Measurements from ENCODE around the gene ANKRD24.

The ANKRD24 gene

GRCh38 chr19:4246767-4247593, 64.5 kb downstream of the ANKRD24 start, which contains the start of gene YJU2:
TSS of gene YJU2 (plus strand) at chr19:4247080. CDS start at chr19:4247147, 67 bp downstream.
- no peak within 1 kb of the TSS for H3K9ac ChIP-seq (ENCODE audit: low read depth, low read length, poor library complexity)
- peaks cover 18 to 30% of the 10 kb centered on the region in 2 donors for H3K36me3 ChIP-seq (replicated peaks in 1 of 2; ENCODE audit: control insufficient read depth in 2 of 2, insufficient read depth in 2 of 2, low read length in 2 of 2)
- no peak within 1 kb of the TSS for H4K8ac ChIP-seq (ENCODE audit: low read depth, low read length)
- no CpG with 5 or more reads among the region's 45 CpGs for WGBS, 2 donors (ENCODE audit: extremely low coverage in 2 of 2, insufficient read length in 2 of 2, insufficient replicate concordance in 1 of 2)
- H2BK120ac ChIP-seq (ENCODE audit: low read depth, low read length), result no peak within 1 kb of the TSS
- no peaks in the 10 kb centered on the region for H3K9me3 ChIP-seq (replicated peaks in 1 of 2; ENCODE audit: control insufficient read depth in 2 of 2, insufficient read depth in 1 of 2, low read depth in 1 of 2, low read length in 2 of 2)
- no peak within 1 kb of the TSS for H3K4ac ChIP-seq (ENCODE audit: low read length)
- H2BK5ac ChIP-seq (ENCODE audit: low read length), result peak within 1 kb of the TSS; percentile 69
- peak within 1 kb of the TSS; percentile 54 to 82 for H3K4me3 ChIP-seq (ENCODE audit: low read length in 2 of 2)
- H3K4me2 ChIP-seq (ENCODE audit: insufficient read depth, low read length, poor library complexity, severe bottlenecking), result peak within 1 kb of the TSS; percentile 86
- peak within 1 kb of the TSS; percentile 82 for H3K27ac ChIP-seq (replicated peaks; ENCODE audit: low read length)
- peaks cover 5 to 7% of the 10 kb centered on the region in 2 donors for H3K4me1 ChIP-seq (ENCODE audit: control insufficient read depth in 2 of 2, insufficient read depth in 1 of 2, low read depth in 1 of 2, low read length in 2 of 2)
- peak; percentile 100 for DNase-seq (ENCODE audit: low spot score)
- peaks cover 3% of the 10 kb centered on the region for H3K79me1 ChIP-seq (ENCODE audit: low read depth, low read length)
- H2AFZ ChIP-seq (ENCODE audit: low read length), result peak within 1 kb of the TSS; percentile 85
- no peak within 1 kb of the TSS for H2BK15ac ChIP-seq (ENCODE audit: low read length)
- H2AK5ac ChIP-seq (ENCODE audit: low read depth, low read length), result peak within 1 kb of the TSS; percentile 42
- H4K91ac ChIP-seq (ENCODE audit: low read depth, low read length, poor library complexity), result no peak within 1 kb of the TSS
- H3K27me3 ChIP-seq (ENCODE audit: control insufficient read depth in 3 of 3, insufficient read depth in 3 of 3, low read depth in 1 of 3, low read length in 3 of 3), result no peaks in the 10 kb centered on the region
- H3K18ac ChIP-seq (ENCODE audit: low read length), result peak within 1 kb of the TSS; percentile 36
- no peak within 1 kb of the TSS for H3K14ac ChIP-seq (ENCODE audit: low read length)
- H3K23ac ChIP-seq (ENCODE audit: low read depth, low read length, poor library complexity), result no peak within 1 kb of the TSS
- no peak within 1 kb of the TSS for H2BK12ac ChIP-seq (ENCODE audit: low read length)

- no peak overlapping the region for H3K18ac ChIP-seq (ENCODE audit: low read length)
- H2AFZ ChIP-seq (ENCODE audit: low read length), result no peak overlapping the region
- no peak overlapping the region for H3K27ac ChIP-seq (replicated peaks; ENCODE audit: low read length)
- no peak overlapping the region for H3K4ac ChIP-seq (ENCODE audit: low read length)
- H4K91ac ChIP-seq (ENCODE audit: low read depth, low read length, poor library complexity), result no peak overlapping the region
- H2BK15ac ChIP-seq (ENCODE audit: low read length), result no peak overlapping the region
- H3K4me2 ChIP-seq (ENCODE audit: insufficient read depth, low read length, poor library complexity, severe bottlenecking), result no peak overlapping the region
- H3K14ac ChIP-seq (ENCODE audit: low read length), result no peak overlapping the region
- H3K4me3 ChIP-seq (ENCODE audit: low read length in 2 of 2), result no peak overlapping the region
- H3K79me1 ChIP-seq (ENCODE audit: low read depth, low read length), result no peaks in the 10 kb centered on the region
- peaks cover 7 to 17% of the 10 kb centered on the region in 2 donors for H3K9me3 ChIP-seq (replicated peaks in 1 of 2; ENCODE audit: control insufficient read depth in 2 of 2, insufficient read depth in 1 of 2, low read depth in 1 of 2, low read length in 2 of 2)
- no peak overlapping the region for H2AK5ac ChIP-seq (ENCODE audit: low read depth, low read length)
- no peak overlapping the region for H2BK12ac ChIP-seq (ENCODE audit: low read length)
- H3K4me1 ChIP-seq (ENCODE audit: control insufficient read depth in 2 of 2, insufficient read depth in 1 of 2, low read depth in 1 of 2, low read length in 2 of 2), result no peaks in the 10 kb centered on the region
- H2BK5ac ChIP-seq (ENCODE audit: low read length), result no peak overlapping the region
- no peaks in the 10 kb centered on the region for H3K27me3 ChIP-seq (ENCODE audit: control insufficient read depth in 3 of 3, insufficient read depth in 3 of 3, low read depth in 1 of 3, low read length in 3 of 3)
- H2BK120ac ChIP-seq (ENCODE audit: low read depth, low read length), result no peak overlapping the region
- no peak for DNase-seq (ENCODE audit: low spot score)
- no peak overlapping the region for H3K23ac ChIP-seq (ENCODE audit: low read depth, low read length, poor library complexity)
- H3K36me3 ChIP-seq (replicated peaks in 1 of 2; ENCODE audit: control insufficient read depth in 2 of 2, insufficient read depth in 2 of 2, low read length in 2 of 2), result peaks cover 33 to 76% of the 10 kb centered on the region in 2 donors
- no peak overlapping the region for H4K8ac ChIP-seq (ENCODE audit: low read depth, low read length)
- WGBS, 2 donors (ENCODE audit: extremely low coverage in 2 of 2, insufficient read length in 2 of 2, insufficient replicate concordance in 1 of 2), result no CpG with 5 or more reads among the region's 4 CpGs
- no peak overlapping the region for H3K9ac ChIP-seq (ENCODE audit: low read depth, low read length, poor library complexity)
These were observed 74.1 kb downstream of the ANKRD24 start for GRCh38 chr19:4256563-4256962.

- no peak overlapping the region for H3K4me3 ChIP-seq (ENCODE audit: low read length in 2 of 2)
- no peak overlapping the region for H2BK15ac ChIP-seq (ENCODE audit: low read length)
- no CpG with 5 or more reads among the region's 6 CpGs for WGBS, 2 donors (ENCODE audit: extremely low coverage in 2 of 2, insufficient read length in 2 of 2, insufficient replicate concordance in 1 of 2)
- H2BK12ac ChIP-seq (ENCODE audit: low read length), result no peak overlapping the region
- H4K91ac ChIP-seq (ENCODE audit: low read depth, low read length, poor library complexity), result no peak overlapping the region
- H2BK5ac ChIP-seq (ENCODE audit: low read length), result no peak overlapping the region
- no peak for DNase-seq (ENCODE audit: low spot score)
- no peak overlapping the region for H2AK5ac ChIP-seq (ENCODE audit: low read depth, low read length)
- H3K27ac ChIP-seq (replicated peaks; ENCODE audit: low read length), result no peak overlapping the region
- H4K8ac ChIP-seq (ENCODE audit: low read depth, low read length), result no peak overlapping the region
- H3K79me1 ChIP-seq (ENCODE audit: low read depth, low read length), result no peaks in the 10 kb centered on the region
- H3K9ac ChIP-seq (ENCODE audit: low read depth, low read length, poor library complexity), result no peak overlapping the region
- H2AFZ ChIP-seq (ENCODE audit: low read length), result no peak overlapping the region
- no peak overlapping the region for H3K18ac ChIP-seq (ENCODE audit: low read length)
- H3K23ac ChIP-seq (ENCODE audit: low read depth, low read length, poor library complexity), result no peak overlapping the region
- H3K27me3 ChIP-seq (ENCODE audit: control insufficient read depth in 3 of 3, insufficient read depth in 3 of 3, low read depth in 1 of 3, low read length in 3 of 3), result no peaks in the 10 kb centered on the region
- H3K9me3 ChIP-seq (replicated peaks in 1 of 2; ENCODE audit: control insufficient read depth in 2 of 2, insufficient read depth in 1 of 2, low read depth in 1 of 2, low read length in 2 of 2), result peaks cover 7 to 17% of the 10 kb centered on the region in 2 donors
- H2BK120ac ChIP-seq (ENCODE audit: low read depth, low read length), result no peak overlapping the region
- peaks cover 35 to 76% of the 10 kb centered on the region in 2 donors for H3K36me3 ChIP-seq (replicated peaks in 1 of 2; ENCODE audit: control insufficient read depth in 2 of 2, insufficient read depth in 2 of 2, low read length in 2 of 2)
- no peak overlapping the region for H3K4ac ChIP-seq (ENCODE audit: low read length)
- H3K14ac ChIP-seq (ENCODE audit: low read length), result no peak overlapping the region
- H3K4me1 ChIP-seq (ENCODE audit: control insufficient read depth in 2 of 2, insufficient read depth in 1 of 2, low read depth in 1 of 2, low read length in 2 of 2), result no peaks in the 10 kb centered on the region
- H3K4me2 ChIP-seq (ENCODE audit: insufficient read depth, low read length, poor library complexity, severe bottlenecking), result no peak overlapping the region
These were observed 74.5 kb downstream of the ANKRD24 start for GRCh38 chr19:4257025-4257424.

- peaks cover 37 to 77% of the 10 kb centered on the region in 2 donors for H3K36me3 ChIP-seq (replicated peaks in 1 of 2; ENCODE audit: control insufficient read depth in 2 of 2, insufficient read depth in 2 of 2, low read length in 2 of 2)
- H3K79me1 ChIP-seq (ENCODE audit: low read depth, low read length), result peaks cover 2% of the 10 kb centered on the region
These were observed 75.7 kb downstream of the ANKRD24 start for GRCh38 chr19:4258181-4258580.

More at GRCh38 chr19:4258181-4258580, 75.7 kb downstream of the ANKRD24 start:
- Histone ChIP-seq H2AFZ (ENCODE audit: low read length) (no peak overlapping the region), H3K23ac (ENCODE audit: low read depth, low read length, poor library complexity) (no peak overlapping the region), H2AK5ac (ENCODE audit: low read depth, low read length) (no peak overlapping the region), H3K27me3 (ENCODE audit: control insufficient read depth in 3 of 3, insufficient read depth in 3 of 3, low read depth in 1 of 3, low read length in 3 of 3) (no peaks in the 10 kb centered on the region), H3K9ac (ENCODE audit: low read depth, low read length, poor library complexity) (peak overlapping the region; percentile 44), H2BK5ac (ENCODE audit: low read length) (no peak overlapping the region), H4K91ac (ENCODE audit: low read depth, low read length, poor library complexity) (no peak overlapping the region), H2BK15ac (ENCODE audit: low read length) (no peak overlapping the region), H4K8ac (ENCODE audit: low read depth, low read length) (no peak overlapping the region), H2BK120ac (ENCODE audit: low read depth, low read length) (no peak overlapping the region), H3K4ac (ENCODE audit: low read length) (no peak overlapping the region), H3K14ac (ENCODE audit: low read length) (no peak overlapping the region), H3K4me1 (ENCODE audit: control insufficient read depth in 2 of 2, insufficient read depth in 1 of 2, low read depth in 1 of 2, low read length in 2 of 2) (no peaks in the 10 kb centered on the region), H2BK12ac (ENCODE audit: low read length) (no peak overlapping the region), H3K4me3 (ENCODE audit: low read length in 2 of 2) (no peak overlapping the region), H3K18ac (ENCODE audit: low read length) (no peak overlapping the region), H3K9me3 (replicated peaks in 1 of 2; ENCODE audit: control insufficient read depth in 2 of 2, insufficient read depth in 1 of 2, low read depth in 1 of 2, low read length in 2 of 2) (peaks cover 7 to 17% of the 10 kb centered on the region in 2 donors), H3K27ac (replicated peaks; ENCODE audit: low read length) (no peak overlapping the region), H3K4me2 (ENCODE audit: insufficient read depth, low read length, poor library complexity, severe bottlenecking) (peak overlapping the region; percentile 11)
- DNase-seq (ENCODE audit: low spot score), result no peak
- no CpG with 5 or more reads among the region's 28 CpGs for WGBS, 2 donors (ENCODE audit: extremely low coverage in 2 of 2, insufficient read length in 2 of 2, insufficient replicate concordance in 1 of 2)

Data from neuronal stem cell (in vitro differentiated cells).